ENCODE measurements around the gene GOLGA8T.
"Not testable (repeated sequence)": the region's sequence is repeated elsewhere in the genome, so short reads cannot be mapped to it uniquely, and the experiment has no call there.

The GOLGA8T gene

DNA sequence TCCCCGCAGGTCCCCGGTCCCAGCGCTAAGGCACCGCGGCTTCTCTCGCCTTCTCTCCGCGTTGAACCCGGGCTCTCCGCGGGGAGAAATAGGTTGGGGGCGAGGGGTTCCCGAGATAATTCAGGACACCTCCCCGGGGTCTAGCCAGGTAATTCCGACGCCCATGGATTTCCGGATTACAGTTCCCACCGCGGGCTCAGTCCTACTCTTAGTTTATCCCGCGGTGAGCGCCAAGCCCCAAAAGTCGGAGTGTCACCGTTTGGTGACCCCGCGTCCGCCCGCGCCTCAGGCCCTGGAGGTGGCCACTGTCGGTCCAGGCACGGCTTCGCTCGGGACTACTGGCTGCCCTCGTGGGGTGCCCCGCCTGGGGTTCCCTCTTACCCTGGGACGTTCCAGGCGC lies 56.8 kb downstream of the GOLGA8T start:
- DNase-seq (ENCODE audit: low spot score); H3K9me3 ChIP-seq (ENCODE audit: severe bottlenecking); H3K27me3 ChIP-seq (ENCODE audit: insufficient read depth, poor library complexity, severe bottlenecking); H3K4me3 ChIP-seq (ENCODE audit: severe bottlenecking); H3K27ac ChIP-seq (ENCODE audit: poor library complexity, severe bottlenecking); H3K4me1 ChIP-seq (ENCODE audit: insufficient read depth, poor library complexity, severe bottlenecking); H3K36me3 ChIP-seq (ENCODE audit: low read depth): not testable (repeated sequence)
- ATAC-seq (ENCODE audit: low read depth): peak; percentile 6; the same call in 2 of the 3 replicates

DNA sequence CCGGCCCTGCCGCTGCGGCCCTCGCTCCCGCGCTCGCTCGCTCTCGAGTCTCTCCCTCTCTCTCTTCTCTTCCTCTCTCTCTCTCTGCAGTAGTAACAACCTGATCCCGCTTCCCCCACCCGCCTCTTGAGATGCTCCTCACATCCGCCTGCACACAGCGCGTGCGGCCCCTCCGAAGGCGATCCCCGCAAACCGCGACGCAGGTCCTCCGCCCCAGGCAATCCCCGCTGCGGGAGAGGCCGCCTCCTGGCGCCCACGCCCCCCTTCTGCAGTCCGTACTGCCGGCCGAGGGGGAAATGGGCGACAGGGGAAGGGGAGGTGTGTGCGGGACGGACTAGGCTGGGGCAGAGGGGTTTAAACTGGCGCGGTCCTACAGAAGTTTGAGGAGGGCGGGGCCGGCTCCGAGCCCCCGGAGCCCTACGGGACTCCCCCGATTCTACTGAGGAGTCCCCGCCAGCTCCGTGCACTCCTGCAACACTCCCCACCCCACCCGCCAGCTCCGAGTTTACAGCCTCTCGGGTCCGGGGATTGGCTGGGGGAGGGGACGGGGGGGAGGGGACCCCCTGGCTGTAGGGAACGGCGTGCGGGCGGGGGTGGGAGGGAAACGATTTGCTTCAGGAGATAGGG lies 57.4 kb downstream of the GOLGA8T start:
- H3K4me3 ChIP-seq (ENCODE audit: severe bottlenecking); H3K9me3 ChIP-seq (ENCODE audit: severe bottlenecking); H3K36me3 ChIP-seq (ENCODE audit: low read depth); H3K27ac ChIP-seq (ENCODE audit: poor library complexity, severe bottlenecking); DNase-seq (ENCODE audit: low spot score); H3K4me1 ChIP-seq (ENCODE audit: insufficient read depth, poor library complexity, severe bottlenecking); H3K27me3 ChIP-seq (ENCODE audit: insufficient read depth, poor library complexity, severe bottlenecking): not testable (repeated sequence)
- peak; percentile 17 for ATAC-seq (ENCODE audit: low read depth)

DNA sequence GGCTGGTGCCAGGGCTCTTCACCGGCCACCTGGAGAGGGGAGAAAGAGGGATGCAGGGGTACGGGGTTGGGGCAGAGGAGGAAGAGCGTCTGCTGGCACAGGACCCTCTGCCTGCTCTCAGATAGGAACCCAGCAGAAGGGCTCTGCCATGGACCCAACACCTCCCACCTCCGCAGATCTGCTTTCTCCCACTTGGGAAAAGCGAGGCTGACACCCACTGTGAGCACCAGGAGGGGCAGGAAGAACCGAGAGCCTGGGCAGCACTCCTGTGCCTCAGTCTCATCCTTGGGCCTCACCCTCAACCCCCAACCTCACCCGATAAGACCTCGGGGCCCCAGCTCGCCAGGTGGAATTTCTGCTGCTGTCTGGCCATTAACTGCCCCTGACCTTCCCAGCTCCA lies 58.0 kb downstream of the GOLGA8T start:
- H3K36me3 ChIP-seq (ENCODE audit: low read depth): not testable (repeated sequence)

More for the DNA sequence above, 58.0 kb downstream of the GOLGA8T start:
- DNase-seq (ENCODE audit: low spot score); H3K27me3 ChIP-seq (ENCODE audit: insufficient read depth, poor library complexity, severe bottlenecking); H3K4me3 ChIP-seq (ENCODE audit: severe bottlenecking); H3K4me1 ChIP-seq (ENCODE audit: insufficient read depth, poor library complexity, severe bottlenecking); ATAC-seq (ENCODE audit: low read depth); H3K27ac ChIP-seq (ENCODE audit: poor library complexity, severe bottlenecking); H3K9me3 ChIP-seq (ENCODE audit: severe bottlenecking): not testable (repeated sequence)
